T-cell (primary cell): ENCODE results near the gene GPR32. TPM values are rescaled to one million over a fixed set of nuclear protein-coding genes. Genes with fewer than 3 reads are reported as not detected.
"Not testable (repeated sequence)": the region's sequence is repeated elsewhere in the genome, so short reads cannot be mapped to it uniquely, and the experiment has no call there.

Source experiments
- ATAC-seq, 4 experiments: fragments of 200-7000 bp in 3 of 4; fragments of 150-1000 bp in 1 of 4; cut with Tn5 transposase; replicated peaks in 1 of 4; 1 replicate in 3 of 4; 2 replicates in 1 of 4; pipeline ENCODE4 v1.10.0; 2021; ENCODE audit warnings: moderate library complexity in 3 of 4, mild to moderate bottlenecking in 2 of 4, moderate number of reproducible peaks in 1 of 4
- CTCF ChIA-PET, 2 donors: fragments of 300-600 bp; sonication (Branson Sonifier 250); formaldehyde crosslinking; loops; one replicate each; lab custom pipeline; 2022; ENCODE audit warnings: antibody characterized with exemption in 2 of 2; lab: Charles Lee
- POLR2A ChIA-PET, 2 donors: fragments of 300-600 bp; sonication (Branson Sonifier 250); formaldehyde crosslinking; loops; one replicate each; lab custom pipeline; 2022; ENCODE audit warnings: antibody characterized with exemption in 2 of 2; lab: Charles Lee
- DNase-seq, 35 experiments: peaks; one replicate each; pipeline versions ENCODE4 v3.0.0 to v3.0.0-alpha.2; 2013 to 2023
- H3K27ac ChIP-seq: one replicate; pipeline ENCODE4 v1.5.1; 2013; ENCODE audit warnings: low read length
- H3K27me3 ChIP-seq, 2 experiments: replicated peaks in 1 of 2; 1 replicate in 1 of 2; 2 replicates in 1 of 2; pipeline versions ENCODE4 v1.6.1 to v1.7.0; 2013; ENCODE audit warnings: low read length in 1 of 2, mixed read lengths in 1 of 2; ENCODE audit not compliant: control insufficient read depth in 2 of 2, insufficient read depth in 2 of 2; ENCODE audit errors: extremely low read depth in 1 of 2
- H3K36me3 ChIP-seq, 2 donors: 1 replicate in 1 of 2; 2 replicates in 1 of 2; pipeline versions ENCODE4 v1.6.1 to v1.7.0; 2013; ENCODE audit warnings: low read length in 1 of 2; ENCODE audit not compliant: control insufficient read depth in 2 of 2, insufficient read depth in 1 of 2; ENCODE audit errors: extremely low read depth in 1 of 2
- H3K4me1 ChIP-seq, 2 experiments: 1 replicate in 1 of 2; 2 replicates in 1 of 2; pipeline versions ENCODE4 v1.6.1 to v1.7.0; 2013; ENCODE audit warnings: low read length in 2 of 2, mixed read lengths in 1 of 2; ENCODE audit not compliant: insufficient read depth in 2 of 2, control insufficient read depth in 1 of 2; ENCODE audit errors: extremely low read depth in 1 of 2
- H3K4me3 ChIP-seq, 2 donors: 1 replicate in 1 of 2; 2 replicates in 1 of 2; pipeline versions ENCODE4 v1.5.1 to v1.7.0; 2013; ENCODE audit warnings: mild to moderate bottlenecking in 2 of 2, low read length in 1 of 2, moderate library complexity in 1 of 2; ENCODE audit not compliant: control insufficient read depth in 1 of 2; ENCODE audit errors: extremely low read depth in 1 of 2
- H3K9me3 ChIP-seq: 2 replicates; pipeline ENCODE4 v1.7.0; 2013
- H3K27ac Mint-ChIP-seq, 2 donors: one replicate each; pipeline ENCODE4 v1.8.0; 2020 to 2021; ENCODE audit warnings: mild to moderate bottlenecking in 2 of 2, mixed read lengths in 2 of 2
- H3K27me3 Mint-ChIP-seq, 2 donors: one replicate each; pipeline ENCODE4 v1.8.0; 2021 to 2022; ENCODE audit warnings: mixed read lengths in 2 of 2
- H3K36me3 Mint-ChIP-seq: one replicate; pipeline ENCODE4 v1.8.0; 2021; ENCODE audit warnings: mixed read lengths
- H3K4me1 Mint-ChIP-seq, 3 donors: one replicate each; pipeline ENCODE4 v1.8.0; 2020 to 2022; ENCODE audit warnings: mixed read lengths in 3 of 3, mild to moderate bottlenecking in 1 of 3
- H3K4me3 Mint-ChIP-seq, 3 donors: one replicate each; pipeline ENCODE4 v1.8.0; 2020 to 2022; ENCODE audit warnings: mild to moderate bottlenecking in 3 of 3, mixed read lengths in 3 of 3, moderate library complexity in 3 of 3
- H3K9me3 Mint-ChIP-seq, 3 donors: one replicate each; pipeline ENCODE4 v1.8.0; 2020 to 2022; ENCODE audit warnings: mixed read lengths in 3 of 3
- WGBS: methylation state at CpG from one replicate; pipeline ENCODE4 v1.1.5; 2013; ENCODE audit warnings: missing lambda C conversion rate; ENCODE audit not compliant: insufficient coverage; 5-methylcytosine and 5-hydroxymethylcytosine counted together
- total RNA-seq, 35 experiments: library from RNA in 6 of 35; stranded (reverse) in 6 of 35; fragments of 120-200 nt in 1 of 35; gene quantifications; one replicate each; pipeline versions ENCODE4 v1.2.1 to v1.2.4 and lab custom pipeline; 2013 to 2026

Gene GPR32
- total RNA-seq, 5 donors from 2014 or later (not counting 1 experiment from before 2014, with no cell fraction given) = not detected

GRCh38 chr19:50767263-50767662 is 3.0 kb upstream of the GPR32 start:
- POLR2A ChIA-PET, H3K27ac Mint-ChIP-seq, H3K9me3 ChIP-seq, H3K4me1 Mint-ChIP-seq, ATAC-seq, H3K36me3 ChIP-seq, H3K4me3 Mint-ChIP-seq, H3K36me3 Mint-ChIP-seq, H3K27ac ChIP-seq, H3K4me1 ChIP-seq, H3K4me3 ChIP-seq, H3K9me3 Mint-ChIP-seq, CTCF ChIA-PET, DNase-seq: not testable (repeated sequence)
- H3K27me3 Mint-ChIP-seq = peaks cover 21 to 26% of the 10 kb centered on the region in 2 donors
- 60% methylated on average over 5 of the region's 5 CpGs for WGBS
- H3K27me3 ChIP-seq = peaks cover 0 to 25% of the 10 kb centered on the region in 2 experiments

GRCh38 chr19:50768277-50768676 is 2.0 kb upstream of the GPR32 start:
- H3K4me3 Mint-ChIP-seq = no peak overlapping the region
- Histone ChIP-seq H3K36me3 (no peaks in the 10 kb centered on the region), H3K27me3 (peaks cover 0 to 26% of the 10 kb centered on the region in 2 experiments), H3K27ac (no peak overlapping the region), H3K9me3 (no peaks in the 10 kb centered on the region), H3K4me1 (no peaks in the 10 kb centered on the region), H3K4me3 (no peak overlapping the region)
- H3K27me3 Mint-ChIP-seq = peaks cover 21 to 26% of the 10 kb centered on the region in 2 donors
- 32% methylated on average over 4 of the region's 5 CpGs for WGBS
- DNase-seq (no peak), ATAC-seq (no peak)
- H3K4me1 Mint-ChIP-seq = no peaks in the 10 kb centered on the region
- no peak overlapping the region for H3K27ac Mint-ChIP-seq
- POLR2A ChIA-PET = no interaction called here
- no peaks in the 10 kb centered on the region for H3K36me3 Mint-ChIP-seq
- H3K9me3 Mint-ChIP-seq = no peaks in the 10 kb centered on the region
- CTCF ChIA-PET = no interaction called here

- ChIA-PET POLR2A (no interaction called here), CTCF (no interaction called here)
- Histone ChIP-seq H3K27me3 (peaks cover 0 to 38% of the 10 kb centered on the region in 2 experiments), H3K27ac (no peak overlapping the region), H3K4me3 (no peak overlapping the region), H3K9me3 (no peaks in the 10 kb centered on the region), H3K4me1 (no peaks in the 10 kb centered on the region), H3K36me3 (no peaks in the 10 kb centered on the region)
- H3K4me1 Mint-ChIP-seq = no peaks in the 10 kb centered on the region
- H3K27ac Mint-ChIP-seq = no peak overlapping the region
- 85% methylated on average over 10 of the region's 13 CpGs for WGBS
- H3K27me3 Mint-ChIP-seq = peaks cover 31 to 37% of the 10 kb centered on the region in 2 donors
- DNase-seq = no peak
- no peak for ATAC-seq
- H3K36me3 Mint-ChIP-seq = no peaks in the 10 kb centered on the region
- H3K9me3 Mint-ChIP-seq = no peaks in the 10 kb centered on the region
- no peak overlapping the region for H3K4me3 Mint-ChIP-seq
Observed at GRCh38 chr19:50770888-50771287, 624 bp downstream of the GPR32 start.

GRCh38 chr19:50772476-50772875 is 2.2 kb downstream of the GPR32 start:
- Histone ChIP-seq H3K4me3 (no peak overlapping the region), H3K27me3 (peaks cover 0 to 47% of the 10 kb centered on the region in 2 experiments), H3K27ac (no peak overlapping the region), H3K9me3 (no peaks in the 10 kb centered on the region), H3K4me1 (no peaks in the 10 kb centered on the region), H3K36me3 (no peaks in the 10 kb centered on the region)
- Mint-ChIP-seq H3K9me3 (no peaks in the 10 kb centered on the region), H3K27ac (no peak overlapping the region), H3K27me3 (peaks cover 39% of the 10 kb centered on the region in 2 donors), H3K4me3 (no peak overlapping the region), H3K4me1 (peaks cover 0 to 2% (median 2%) of the 10 kb centered on the region in 3 donors), H3K36me3 (no peaks in the 10 kb centered on the region)
- WGBS = no CpG with 5 or more reads among the region's 2 CpGs
- ChIA-PET POLR2A (no interaction called here), CTCF (no interaction called here)
- no peak for ATAC-seq
- DNase-seq = peak in 1 of 35 experiments; percentile 33

GRCh38 chr19:50772912-50773311 is 2.6 kb downstream of the GPR32 start:
- H3K27ac Mint-ChIP-seq, DNase-seq, CTCF ChIA-PET, H3K4me1 ChIP-seq, H3K9me3 ChIP-seq, H3K9me3 Mint-ChIP-seq, H3K36me3 ChIP-seq, H3K4me1 Mint-ChIP-seq, ATAC-seq, H3K4me3 Mint-ChIP-seq, POLR2A ChIA-PET, H3K36me3 Mint-ChIP-seq, H3K27ac ChIP-seq, H3K4me3 ChIP-seq: not testable (repeated sequence)
- H3K27me3 Mint-ChIP-seq = peaks cover 43% of the 10 kb centered on the region in 2 donors
- peaks cover 0 to 50% of the 10 kb centered on the region in 2 experiments for H3K27me3 ChIP-seq
- 90% methylated on average over 2 of the region's 3 CpGs for WGBS

- H3K36me3 Mint-ChIP-seq, ATAC-seq, H3K27ac ChIP-seq, H3K9me3 ChIP-seq, H3K4me3 Mint-ChIP-seq, H3K4me1 ChIP-seq, H3K9me3 Mint-ChIP-seq, H3K4me3 ChIP-seq, DNase-seq, POLR2A ChIA-PET, H3K27ac Mint-ChIP-seq, CTCF ChIA-PET, H3K36me3 ChIP-seq: not testable (repeated sequence)
- peaks cover 0 to 56% of the 10 kb centered on the region in 2 experiments for H3K27me3 ChIP-seq
- Mint-ChIP-seq H3K27me3 (peaks cover 44 to 48% of the 10 kb centered on the region in 2 donors), H3K4me1 (peaks cover 3 to 11% (median 6%) of the 10 kb centered on the region in 3 donors)
- WGBS = 70% methylated on average over 3 of the region's 7 CpGs
Observed at GRCh38 chr19:50773454-50773853, 3.2 kb downstream of the GPR32 start.

- Mint-ChIP-seq H3K36me3 (no peaks in the 10 kb centered on the region), H3K9me3 (no peaks in the 10 kb centered on the region), H3K27ac (no peak overlapping the region), H3K4me3 (no peak overlapping the region), H3K4me1 (peaks cover 3 to 17% (median 6%) of the 10 kb centered on the region in 3 donors), H3K27me3 (peaks cover 65 to 66% of the 10 kb centered on the region in 2 donors)
- WGBS = 78% methylated on average over 5 of the region's 5 CpGs
- Histone ChIP-seq H3K27me3 (peaks cover 4 to 60% of the 10 kb centered on the region in 2 experiments), H3K27ac (no peak overlapping the region), H3K9me3 (no peaks in the 10 kb centered on the region), H3K4me3 (no peak overlapping the region), H3K36me3 (no peaks in the 10 kb centered on the region), H3K4me1 (peaks cover 0 to 7% of the 10 kb centered on the region in 2 experiments)
- DNase-seq (no peak), ATAC-seq (no peak)
- POLR2A ChIA-PET = no interaction called here
- CTCF ChIA-PET = no interaction called here
Observed at GRCh38 chr19:50776131-50776530, 5.9 kb downstream of the GPR32 start.
